GM10248 (cell line): ENCODE measurements around the gene LCN12.

Experiments used
- CTCF ChIA-PET: fragments of 300-600 bp; sonication (Branson Sonifier 250); formaldehyde crosslinking; extraction: SDS; loops from one replicate; lab custom pipeline; 2021; ENCODE audit warnings: antibody characterized with exemption; lab: Yijun Ruan, JAX
- POLR2A ChIA-PET: fragments of 350-650 bp; sonication (Branson Sonifier 250); formaldehyde crosslinking; extraction: SDS; loops from one replicate; lab custom pipeline; 2020; ENCODE audit warnings: antibody characterized with exemption; lab: Yijun Ruan, JAX
- DNase-seq: peaks from one replicate; pipeline ENCODE4 v3.0.0; 2012; ENCODE audit errors: extremely low spot score
- TF ChIP-seq, protein P1 (sequence below): IDR thresholded peaks from 2 replicates; pipeline ENCODE4 v1.5.1; 2012; ENCODE audit warnings: mild to moderate bottlenecking, low read depth; ENCODE audit errors: extremely low read depth, missing control alignments, control extremely low read depth

The LCN12 gene

GRCh38 chr9:136991993-136992818, 40.1 kb downstream of the LCN12 start, which contains the start of gene PAXX:
Gene PAXX (plus strand): TSS chr9:136992422. CDS start chr9:136992444, 22 bp downstream.
- CTCF ChIA-PET, result interaction anchor here (1.0 to 3.5 kb wide), 9 partner anchors 10 to 244 kb away, joined by 3 to 18 read pairs (median 4); partner anchors contain the start of genes ABCA2, AJM1 and NPDC1
- peak; percentile 99 for DNase-seq
- TF ChIP-seq, protein P1, sequence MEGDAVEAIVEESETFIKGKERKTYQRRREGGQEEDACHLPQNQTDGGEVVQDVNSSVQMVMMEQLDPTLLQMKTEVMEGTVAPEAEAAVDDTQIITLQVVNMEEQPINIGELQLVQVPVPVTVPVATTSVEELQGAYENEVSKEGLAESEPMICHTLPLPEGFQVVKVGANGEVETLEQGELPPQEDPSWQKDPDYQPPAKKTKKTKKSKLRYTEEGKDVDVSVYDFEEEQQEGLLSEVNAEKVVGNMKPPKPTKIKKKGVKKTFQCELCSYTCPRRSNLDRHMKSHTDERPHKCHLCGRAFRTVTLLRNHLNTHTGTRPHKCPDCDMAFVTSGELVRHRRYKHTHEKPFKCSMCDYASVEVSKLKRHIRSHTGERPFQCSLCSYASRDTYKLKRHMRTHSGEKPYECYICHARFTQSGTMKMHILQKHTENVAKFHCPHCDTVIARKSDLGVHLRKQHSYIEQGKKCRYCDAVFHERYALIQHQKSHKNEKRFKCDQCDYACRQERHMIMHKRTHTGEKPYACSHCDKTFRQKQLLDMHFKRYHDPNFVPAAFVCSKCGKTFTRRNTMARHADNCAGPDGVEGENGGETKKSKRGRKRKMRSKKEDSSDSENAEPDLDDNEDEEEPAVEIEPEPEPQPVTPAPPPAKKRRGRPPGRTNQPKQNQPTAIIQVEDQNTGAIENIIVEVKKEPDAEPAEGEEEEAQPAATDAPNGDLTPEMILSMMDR, result no peak
- POLR2A ChIA-PET, result interaction anchor here (0.6 to 1.0 kb wide), 5 partner anchors 9 to 642 kb away, joined by 3 to 5 read pairs (median 4); no protein-coding TSS in a partner anchor

- no peak for DNase-seq
- CTCF ChIA-PET, result interaction anchor here (0.9 to 3.5 kb wide), 11 partner anchors 11 to 244 kb away, joined by 3 to 18 read pairs (median 3); partner anchors contain the start of genes ABCA2, AJM1 and NPDC1
- TF ChIP-seq, protein P1, result no peak
- POLR2A ChIA-PET, result interaction anchor here (0.6 to 1.1 kb wide), 3 partner anchors 8 to 249 kb away, joined by 3 to 4 read pairs (median 3); no protein-coding TSS in a partner anchor
Measured at GRCh38 chr9:136992819-136993369, 40.8 kb downstream of the LCN12 start.

GRCh38 chr9:136994180-136994887, 42.3 kb downstream of the LCN12 start:
- no peak for DNase-seq
- TF ChIP-seq, protein P1, result no peak
- CTCF ChIA-PET, result interaction anchor here (0.9 to 3.8 kb wide), 5 partner anchors 12 to 46 kb away, joined by 3 to 18 read pairs (median 16); partner anchors contain the start of gene ABCA2
- POLR2A ChIA-PET, result no interaction called here

DNA sequence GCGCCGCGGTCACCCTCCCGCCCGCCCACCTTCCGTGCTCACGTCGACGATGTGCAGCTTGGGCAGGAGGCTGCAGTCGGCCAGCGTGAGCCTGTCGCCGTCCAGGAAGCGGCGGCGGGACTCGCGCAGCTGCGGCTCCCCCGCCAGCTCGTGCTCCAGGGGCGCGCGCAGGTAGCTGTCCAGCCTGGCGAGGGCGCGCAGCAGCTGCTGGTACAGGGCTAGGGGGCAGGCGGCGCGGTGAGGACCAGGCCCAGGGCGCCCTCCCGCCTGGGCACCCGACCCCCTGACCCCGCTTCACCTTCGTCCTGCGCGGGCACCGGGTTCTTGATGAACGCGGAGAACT, 42.8 kb downstream of the LCN12 start:
- ChIA-PET POLR2A (no interaction called here), CTCF (interaction anchor here (3.8 kb wide), 1 partner anchor 40 kb away, joined by 18 read pairs; no protein-coding TSS in a partner anchor)
- TF ChIP-seq, protein P1, result no peak
- DNase-seq, result no peak

DNA sequence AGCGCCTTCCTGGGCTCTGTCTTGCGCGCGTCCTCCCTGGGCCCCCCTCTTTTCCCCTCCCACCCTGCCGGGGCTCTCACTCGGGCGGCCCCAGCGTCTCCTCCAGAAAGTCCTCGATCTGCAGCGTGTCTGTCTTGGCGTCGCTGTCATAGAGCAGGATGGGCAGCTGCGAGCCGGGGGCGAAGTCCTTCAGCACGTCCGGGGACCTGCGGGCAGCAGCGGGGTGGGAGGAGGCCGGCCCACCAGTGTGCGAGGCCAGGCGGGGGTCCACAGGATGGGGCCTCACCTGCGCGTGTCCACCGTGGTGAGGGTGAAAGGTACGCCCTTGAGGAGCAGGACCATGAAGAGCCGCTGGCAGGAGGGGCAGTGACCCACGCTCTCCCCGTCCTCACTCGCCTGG, 43.3 kb downstream of the LCN12 start:
- ChIA-PET POLR2A (no interaction called here), CTCF (interaction anchor here (1.0 to 3.8 kb wide), 5 partner anchors 12 to 51 kb away, joined by 3 to 20 read pairs (median 7); partner anchors contain the start of gene NPDC1)
- DNase-seq, result no peak
- TF ChIP-seq, protein P1, result no peak

GRCh38 chr9:136995772-136996311, 43.8 kb downstream of the LCN12 start:
- POLR2A ChIA-PET, result interaction anchor here (0.6 kb wide), 1 partner anchor 75 kb away, joined by 4 read pairs; no protein-coding TSS in a partner anchor
- CTCF ChIA-PET, result interaction anchor here (1.0 to 3.8 kb wide), 7 partner anchors 9 to 209 kb away, joined by 3 to 20 read pairs (median 5); partner anchors contain the start of gene NPDC1
- DNase-seq, result no peak

More at GRCh38 chr9:136995772-136996311, 43.8 kb downstream of the LCN12 start:
- TF ChIP-seq, protein P1, result no peak
